Iris pigment epithelial cell (primary cell): ENCODE measurements around the gene TLR2.

Source experiments
- DNase-seq: peaks from one replicate; pipeline ENCODE4 v3.0.0-alpha.2; 2011; ENCODE audit warnings: low read depth

The TLR2 gene

DNA sequence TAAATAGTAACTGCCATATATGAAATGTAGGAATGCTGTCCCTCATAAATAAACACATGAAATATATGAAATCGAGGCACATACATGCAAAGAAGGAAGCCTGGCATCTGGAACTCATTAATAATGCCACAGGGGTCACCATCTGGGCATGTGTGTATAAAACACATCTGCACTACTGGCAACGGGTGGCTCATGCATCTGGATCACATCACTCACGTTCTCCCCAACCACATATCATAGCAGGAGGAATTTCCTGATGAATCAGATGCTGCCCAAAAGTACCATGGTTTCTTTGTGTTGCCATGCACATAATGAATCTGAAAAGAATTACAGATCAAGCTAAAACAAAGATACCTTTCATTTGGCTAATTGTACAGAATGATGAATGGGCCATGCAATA, 47.2 kb downstream of the TLR2 start:
- DNase-seq: peak; percentile 40

GRCh38 chr4:153733751-153734448, 49.8 kb downstream of the TLR2 start:
- DNase-seq: no peak

DNA sequence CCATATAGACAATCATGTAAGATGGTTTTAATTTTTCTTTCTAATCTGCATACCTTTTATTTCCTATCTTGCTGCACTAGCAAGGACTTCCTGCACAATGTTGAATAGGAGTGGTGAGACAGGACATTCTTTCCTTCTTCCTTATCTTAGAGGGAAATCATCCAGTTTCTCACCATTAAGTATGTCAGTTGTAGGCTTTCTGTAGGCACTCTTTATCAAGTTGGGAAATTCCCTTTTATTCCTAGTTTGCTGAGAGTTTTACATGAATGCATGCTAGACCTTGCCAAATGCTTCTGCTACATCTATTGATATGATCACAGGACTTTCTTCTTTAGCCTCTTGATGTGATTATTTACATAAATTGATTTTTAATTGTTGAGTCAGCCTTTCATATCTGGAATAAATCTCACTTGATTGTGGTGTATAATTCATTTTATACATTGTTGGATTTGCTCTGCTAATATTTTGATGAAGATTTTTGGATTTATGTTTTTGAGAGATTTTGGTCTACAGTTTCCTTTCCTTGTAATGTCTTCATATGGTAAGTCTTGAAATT, 51.9 kb downstream of the TLR2 start:
- DNase-seq: peak; percentile 20

DNA sequence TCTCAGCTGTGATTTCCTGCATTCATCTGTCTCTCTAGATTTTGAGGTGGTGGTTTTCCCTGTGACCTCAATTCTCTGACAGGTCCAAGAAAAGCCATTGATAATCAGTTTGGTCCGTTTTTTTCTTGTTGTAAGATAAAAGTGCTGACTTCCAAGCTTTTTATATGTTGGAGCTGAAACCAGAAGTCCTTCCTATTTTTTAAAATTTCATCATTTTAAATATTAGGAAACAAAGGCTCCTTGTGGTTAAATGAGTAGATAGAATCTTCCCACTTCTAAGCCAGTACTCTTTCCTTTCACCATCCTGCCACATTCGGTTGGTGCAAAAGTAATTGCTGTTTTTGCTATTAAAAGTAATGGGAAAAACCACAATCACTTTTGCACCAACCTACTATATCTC, 57.5 kb downstream of the TLR2 start:
- no peak for DNase-seq

DNA sequence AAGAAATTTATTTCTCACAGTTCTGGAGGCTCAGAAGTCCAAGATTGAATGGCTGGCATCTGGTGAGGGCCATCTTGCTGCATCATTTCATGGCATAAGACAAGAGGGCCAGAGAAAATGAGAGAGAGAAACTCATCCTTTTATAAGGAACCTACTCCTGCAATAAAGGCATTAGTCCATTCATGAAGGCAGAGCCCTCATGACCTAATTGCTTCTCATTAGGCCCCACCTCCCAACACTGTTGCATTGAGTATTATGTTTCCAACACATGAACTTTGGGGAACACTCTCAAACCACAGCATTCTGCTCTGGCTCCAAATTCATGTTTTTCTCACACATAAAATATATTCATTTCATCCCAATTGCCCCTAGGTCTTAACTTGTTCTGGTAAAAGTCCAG, 61.6 kb downstream of the TLR2 start:
- DNase-seq: no peak

GRCh38 chr4:153747406-153747955, 63.4 kb downstream of the TLR2 start:
- no peak for DNase-seq

- peak; percentile 80 for DNase-seq
Observed at GRCh38 chr4:153748378-153748777, 64.3 kb downstream of the TLR2 start.

DNA sequence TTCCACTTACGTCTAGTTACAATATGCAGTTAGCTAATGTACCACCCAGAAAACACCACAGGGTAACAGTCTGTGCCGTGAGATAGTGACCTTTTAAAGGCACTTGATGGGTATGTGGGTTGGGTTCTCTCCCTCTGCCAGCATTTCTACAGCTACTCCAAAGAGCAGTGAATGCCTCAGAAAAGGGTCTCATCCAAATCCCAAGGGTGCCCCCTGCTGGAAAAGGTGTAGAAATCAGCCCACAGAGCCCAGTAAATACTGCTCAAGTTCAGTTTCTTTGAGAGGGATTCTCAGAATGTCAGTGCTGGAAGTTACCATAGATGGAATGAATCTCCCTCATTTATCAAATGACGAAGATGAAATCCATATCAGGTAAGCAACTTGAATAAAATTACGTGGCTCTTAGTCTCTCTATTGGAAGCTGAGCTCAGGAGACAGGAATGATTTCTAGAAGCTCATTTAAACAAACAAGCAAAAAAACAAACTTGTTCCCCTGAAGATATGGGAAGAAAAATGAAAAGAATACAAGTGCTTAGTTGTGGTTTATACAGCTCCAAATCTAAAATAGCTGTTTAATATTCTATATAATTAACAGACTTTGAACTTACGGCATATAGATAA, 66.2 kb downstream of the TLR2 start:
- DNase-seq: peak; percentile 76

DNA sequence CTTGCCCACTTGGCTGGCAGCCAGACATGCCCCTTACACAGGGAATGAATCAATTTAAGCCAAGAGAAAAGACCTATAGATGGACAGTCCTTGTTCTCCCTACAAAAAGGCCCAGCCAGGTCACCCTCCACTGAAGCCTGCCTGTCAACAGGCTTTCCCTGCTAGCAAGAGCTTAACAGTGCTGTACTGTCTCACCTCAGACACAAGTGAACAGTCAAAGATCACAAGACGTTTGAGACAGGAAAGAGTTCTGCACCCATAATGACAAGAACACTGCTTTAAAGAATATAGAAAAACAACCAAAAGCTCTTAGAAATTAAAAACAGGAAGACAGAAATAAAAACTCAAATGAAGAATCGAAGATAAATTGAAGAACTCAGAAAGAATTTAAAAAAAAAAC, 71.1 kb downstream of the TLR2 start:
- DNase-seq: no peak
